HG02798 (cell line): Measurements from ENCODE around the gene SMU1.
A peak's percentile ranks its signal among the peaks of the same experiment; 100 is the strongest.
"Not testable (repeated sequence)": the region's sequence is repeated elsewhere in the genome, so short reads cannot be mapped to it uniquely, and the experiment has no call there.

ENCODE experiments used
- ATAC-seq: cut with Tn5 transposase; IDR thresholded peaks from one replicate; pipeline ENCODE4 v1.9.1; 2021; ENCODE audit warnings: mild to moderate bottlenecking; ENCODE audit not compliant: unreplicated experiment, poor library complexity

SMU1 gene

DNA sequence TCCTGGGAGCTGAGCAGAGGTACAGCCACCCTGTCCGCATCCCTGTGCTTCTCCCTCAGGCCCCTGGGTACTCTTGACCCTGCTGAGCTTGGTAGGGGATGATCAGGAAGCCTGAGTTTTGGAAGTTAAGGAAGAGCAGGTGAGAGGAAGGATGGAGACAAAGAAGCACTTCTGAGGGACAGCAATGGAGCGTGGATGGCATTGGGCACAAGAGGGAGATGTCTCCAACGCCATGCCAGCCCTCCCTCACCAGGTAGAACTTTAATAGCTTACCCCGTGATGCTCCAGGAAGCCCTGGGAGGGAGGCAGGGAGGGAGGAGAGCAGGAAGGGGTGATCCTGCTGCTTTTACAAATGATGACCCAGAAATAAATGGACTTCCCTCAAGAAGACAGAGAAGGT is 29.9 kb upstream of the SMU1 start:
- no peak for ATAC-seq

DNA sequence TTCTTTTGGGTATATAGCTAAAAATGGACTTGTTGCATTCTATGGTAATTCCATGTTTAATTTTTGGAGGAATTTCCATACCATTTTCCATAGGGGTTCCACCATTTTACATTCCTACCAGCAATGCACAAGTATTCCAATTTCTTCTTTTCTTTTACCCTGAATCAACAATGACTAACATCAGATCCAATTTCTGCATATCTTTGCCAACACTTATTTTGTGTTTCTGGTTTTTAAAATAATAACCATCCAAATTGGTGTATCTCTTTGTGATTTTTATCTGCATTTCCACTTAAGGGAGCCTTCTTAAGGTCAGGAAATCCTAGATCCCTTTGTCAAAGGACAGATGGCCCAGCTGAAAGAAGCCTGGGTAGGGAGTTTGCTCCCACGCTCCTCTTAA is 29.5 kb upstream of the SMU1 start:
- ATAC-seq, result no peak

GRCh38 chr9:33105504-33105903 is 29.0 kb upstream of the SMU1 start:
- no peak for ATAC-seq

DNA sequence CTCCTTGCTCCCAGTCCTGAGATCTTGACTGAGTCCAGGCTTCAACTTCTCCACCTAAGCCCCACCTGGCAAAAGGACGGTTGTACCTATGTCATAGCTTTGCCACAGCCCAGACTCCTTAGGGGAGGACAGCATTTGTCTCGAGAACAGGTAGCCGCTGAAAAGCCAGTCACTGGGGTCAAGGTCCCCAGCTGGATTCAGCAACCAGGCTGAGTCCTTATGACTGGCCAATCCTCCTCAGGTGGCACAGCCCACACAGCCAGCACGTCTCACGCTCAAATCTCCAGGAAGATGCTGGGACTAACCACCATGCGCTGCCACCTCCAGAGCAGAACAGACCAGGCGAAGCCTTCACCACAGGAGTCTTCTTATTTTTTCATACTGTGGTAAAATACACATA is 27.9 kb upstream of the SMU1 start:
- ATAC-seq, result no peak

DNA sequence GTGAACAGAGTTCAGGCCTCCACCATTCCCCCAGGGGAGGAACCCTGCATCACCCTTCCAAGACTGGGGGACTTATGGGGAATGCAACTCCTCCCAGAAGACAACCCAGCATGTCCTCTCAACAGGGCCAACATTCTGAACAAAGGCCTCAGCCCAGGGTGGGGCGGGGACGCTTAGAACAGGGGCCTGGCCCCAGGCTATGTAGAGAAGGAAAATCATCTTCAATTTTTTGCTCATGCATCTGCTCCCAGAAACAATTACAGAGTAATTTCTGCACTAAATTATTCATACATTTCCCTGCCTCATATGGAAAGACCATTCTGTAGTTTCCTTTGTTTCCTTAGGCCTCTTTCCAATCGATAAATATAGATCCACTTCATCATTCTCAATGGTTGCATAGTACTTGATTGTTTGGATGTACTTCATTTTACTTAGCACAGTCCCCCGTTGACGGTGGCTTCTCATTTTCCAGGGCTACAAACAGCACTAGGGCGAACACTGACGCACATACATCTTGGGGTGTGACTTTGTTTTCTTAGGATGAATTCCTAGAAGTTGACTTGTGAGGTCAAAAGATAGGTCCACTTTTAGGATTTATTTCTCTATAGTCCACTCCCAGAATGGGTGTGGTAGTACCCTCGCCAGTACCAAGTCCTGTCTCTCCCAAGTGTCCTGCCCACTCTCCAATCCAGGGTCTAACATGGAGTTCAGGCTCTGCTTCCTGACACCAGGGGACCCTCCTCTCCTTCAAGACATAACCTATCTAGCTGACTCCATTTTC is 27.2 kb upstream of the SMU1 start:
- no peak for ATAC-seq

DNA sequence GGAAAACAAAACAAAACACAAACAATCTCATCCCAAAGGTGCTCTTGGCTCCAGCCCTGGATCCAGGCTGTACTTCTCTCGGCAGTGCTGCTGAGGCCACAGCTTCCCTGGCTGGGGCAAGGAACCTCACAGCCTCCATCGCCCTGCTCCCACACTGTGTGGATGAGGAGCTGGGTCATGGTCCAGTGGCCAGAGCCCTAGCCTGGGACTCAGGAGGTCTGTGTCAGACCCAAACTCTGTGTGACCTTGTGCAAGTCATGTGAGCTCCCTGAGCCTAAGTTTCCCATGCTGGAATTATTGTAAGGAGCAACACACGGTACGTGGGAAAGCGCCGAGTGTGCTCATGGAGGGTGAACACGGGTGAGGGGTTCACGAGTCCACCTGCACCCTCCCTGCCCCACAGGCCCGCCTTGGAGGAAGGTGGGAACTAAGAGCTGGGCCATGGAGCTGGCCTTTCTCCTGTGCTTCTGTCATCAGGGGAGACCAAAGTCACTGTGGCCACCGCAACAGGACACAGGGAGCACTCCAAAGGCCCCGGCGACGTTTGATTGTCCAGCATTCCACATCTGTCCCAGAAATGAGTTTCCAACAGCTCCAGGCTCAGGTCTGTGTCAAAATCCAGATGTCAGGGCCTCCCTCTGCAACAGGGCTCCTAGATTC is 26.2 kb upstream of the SMU1 start:
- ATAC-seq, result no peak

- no peak for ATAC-seq
These were observed 24.9 kb upstream of the SMU1 start for GRCh38 chr9:33101104-33101951.

- ATAC-seq, result no peak
These were observed 23.3 kb upstream of the SMU1 start for GRCh38 chr9:33099754-33100153.

GRCh38 chr9:33097192-33097591 is 20.7 kb upstream of the SMU1 start:
- no peak for ATAC-seq

- ATAC-seq, result no peak
These were observed 16.2 kb upstream of the SMU1 start for GRCh38 chr9:33092634-33093033.

- not testable (repeated sequence) for ATAC-seq
These were observed 9.2 kb upstream of the SMU1 start for GRCh38 chr9:33085672-33086071.

DNA sequence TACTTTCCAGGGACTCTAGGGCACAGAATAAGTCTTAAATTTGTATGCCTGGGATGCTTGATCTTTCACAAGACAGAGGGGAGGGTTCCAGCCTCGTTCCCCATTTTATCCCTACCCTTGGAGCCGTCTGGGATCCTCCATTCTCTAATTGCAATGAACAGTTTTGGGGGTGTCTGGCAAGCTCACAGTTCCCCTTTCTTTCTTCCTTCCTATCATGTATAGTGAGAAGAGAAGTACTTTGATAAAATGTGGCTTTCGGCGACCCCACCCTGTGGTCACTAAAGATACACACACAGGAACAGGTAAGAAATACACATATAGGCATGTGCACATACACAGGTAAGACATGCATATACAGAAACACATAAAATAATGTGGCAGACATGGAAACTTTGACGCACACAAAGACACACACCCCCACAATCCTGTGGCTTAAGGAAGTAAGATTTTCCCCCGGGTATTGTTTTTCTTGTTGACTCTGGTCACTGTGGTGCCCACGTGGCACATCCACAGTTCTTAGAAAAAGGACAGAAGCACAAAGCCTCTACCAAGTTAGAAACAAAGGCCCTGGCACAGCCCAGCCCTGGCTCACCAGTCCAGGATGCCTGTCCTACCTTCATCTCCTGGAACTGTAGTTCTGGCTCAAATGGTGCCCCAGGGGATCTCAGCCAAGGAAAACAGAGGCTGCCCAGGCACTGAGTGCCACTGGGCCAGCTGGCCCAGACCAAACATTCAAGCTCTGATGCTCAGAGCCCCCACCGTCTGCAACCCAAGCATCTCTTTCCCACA is 6.3 kb upstream of the SMU1 start:
- ATAC-seq, result no peak

- ATAC-seq, result no peak
These were observed 5.7 kb upstream of the SMU1 start for GRCh38 chr9:33082128-33082527.

DNA sequence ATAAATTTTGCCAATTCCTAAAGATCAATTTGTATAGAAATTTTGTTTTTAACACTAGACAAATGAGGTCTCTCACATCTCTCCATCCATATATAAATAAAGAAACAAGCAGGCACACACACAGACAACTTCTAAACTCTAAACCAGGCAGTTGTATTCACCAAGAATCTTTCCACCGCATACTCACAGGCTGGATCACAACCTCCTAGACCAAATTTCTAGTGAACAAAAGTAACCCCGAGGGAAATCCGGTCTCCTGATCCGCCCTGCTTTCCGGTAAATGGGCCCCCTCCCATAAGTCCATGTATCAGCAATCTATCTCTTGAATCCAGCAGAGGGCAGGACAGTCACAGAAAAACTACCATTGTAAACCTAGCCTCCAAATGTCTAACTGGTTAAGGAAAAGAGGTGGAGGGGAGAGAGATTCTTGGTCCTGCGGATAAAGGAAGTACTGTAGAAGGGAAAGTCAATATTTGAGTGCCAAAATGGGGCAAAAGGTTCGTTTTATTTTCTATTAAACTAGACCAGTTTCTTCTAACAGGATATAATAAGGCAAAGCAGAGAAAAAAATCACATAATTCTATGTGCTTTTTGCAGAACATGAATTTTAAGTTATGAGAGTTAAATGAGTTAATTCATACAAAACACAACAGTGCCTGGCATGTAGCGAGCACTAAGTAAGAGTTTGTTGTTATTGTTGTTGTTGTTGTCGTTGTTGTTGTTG is 4.8 kb upstream of the SMU1 start:
- no peak for ATAC-seq

DNA sequence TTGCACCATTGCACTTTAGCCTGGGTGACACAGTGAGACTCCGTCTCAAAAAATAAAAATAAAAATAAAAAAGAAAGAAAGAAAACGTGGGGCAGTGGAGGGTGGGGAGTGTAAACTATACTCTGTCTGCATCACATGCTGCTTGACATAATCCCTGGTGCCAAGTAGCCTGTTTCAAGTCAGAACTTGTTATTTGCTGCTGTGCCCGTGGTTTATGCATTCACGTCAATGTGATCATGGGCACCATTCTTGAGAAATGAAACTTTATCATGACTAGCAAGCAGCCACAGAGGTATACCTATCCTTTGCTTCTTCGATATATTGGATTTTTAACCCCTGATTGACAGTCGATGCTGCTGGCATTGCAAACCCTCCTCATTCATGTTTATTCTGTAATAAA is 4.1 kb upstream of the SMU1 start:
- ATAC-seq, result no peak

DNA sequence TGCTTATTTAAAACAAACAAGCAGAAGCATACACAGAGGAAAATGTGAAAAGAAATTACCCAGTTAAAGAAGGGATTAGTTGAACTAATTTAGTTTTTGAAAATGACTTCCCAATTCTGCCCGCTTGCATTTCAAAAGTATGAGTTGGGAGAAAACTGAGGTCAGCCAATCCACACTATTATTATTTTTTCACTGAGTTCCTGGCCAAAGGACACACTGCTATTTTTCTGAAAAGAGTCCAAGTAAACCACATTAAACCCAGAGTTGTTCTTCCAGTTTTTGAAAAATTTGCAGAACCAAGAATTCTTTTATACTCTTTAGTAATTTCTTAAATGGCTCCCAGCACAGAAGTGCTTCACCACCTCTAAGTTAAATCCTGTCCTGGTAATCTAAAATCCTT is 7.5 kb downstream of the SMU1 start:
- no peak for ATAC-seq

GRCh38 chr9:33065157-33066076 is 11.1 kb downstream of the SMU1 start:
- ATAC-seq, result peak; percentile 65

DNA sequence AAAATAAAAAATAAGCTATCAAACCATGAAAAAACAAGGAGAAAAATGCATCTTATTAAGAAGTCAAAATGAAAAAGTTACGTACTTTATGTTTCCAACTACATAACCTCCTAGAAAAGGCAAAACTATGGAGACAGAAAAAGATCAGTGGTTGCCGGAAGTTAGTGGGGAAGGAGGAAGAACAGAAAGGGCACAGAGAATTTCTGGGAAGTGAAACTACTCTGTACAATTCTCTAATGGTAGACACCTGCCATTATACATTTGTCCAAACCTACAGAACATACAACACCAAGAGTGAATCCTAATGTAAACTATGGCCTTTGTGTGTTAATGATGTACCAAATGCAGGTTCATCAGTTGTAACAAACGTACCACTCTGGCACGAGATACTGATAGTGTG is 25.3 kb downstream of the SMU1 start:
- no peak for ATAC-seq
